PC-9 (cell line): ENCODE data around the gene SGK1. TPM values are rescaled to one million over a fixed set of nuclear protein-coding genes. Genes with fewer than 3 reads are reported as not detected.

ENCODE experiments used
- BruUV-seq: library from RNA; stranded (reverse); fragments of 400-500 nt; replicated peaks from 2 replicates; lab custom pipeline; 2021; lab: Mats Ljungman, UMichigan
- CTCF ChIA-PET: fragments of 300-600 bp; sonication (Branson Sonifier 250); formaldehyde crosslinking; loops from one replicate; lab custom pipeline; 2022; ENCODE audit warnings: antibody characterized with exemption; lab: Charles Lee
- POLR2A ChIA-PET: fragments of 300-600 bp; sonication (Branson Sonifier 250); formaldehyde crosslinking; loops from one replicate; lab custom pipeline; 2022; ENCODE audit warnings: antibody characterized with exemption; ENCODE audit not compliant: unreplicated experiment; lab: Charles Lee
- DNase-seq, 2 experiments: peaks; one replicate each; pipeline versions ENCODE4 v3.0.0 to v3.0.0-alpha.2; 2015 to 2022; ENCODE audit warnings: mixed read lengths in 1 of 2
- H2AFZ ChIP-seq: fragments of 200-600 bp; sonication (generic); 2 replicates; pipeline ENCODE4 v1.8.1; 2017; ENCODE audit warnings: antibody characterized with exemption
- H3F3A ChIP-seq: fragments of 200-600 bp; sonication (generic); 2 replicates; pipeline ENCODE4 v1.8.1; 2017; ENCODE audit warnings: antibody characterized with exemption, mild to moderate bottlenecking, low read depth; ENCODE audit not compliant: insufficient read depth
- H3K27ac ChIP-seq: fragments of 200-600 bp; sonication (generic); 2 replicates; pipeline ENCODE4 v1.6.1; 2016; ENCODE audit warnings: mixed run types
- H3K27me3 ChIP-seq: fragments of 200-600 bp; sonication (generic); 2 replicates; pipeline ENCODE4 v1.6.1; 2016; ENCODE audit warnings: low read depth, mixed run types; ENCODE audit not compliant: insufficient read depth
- H3K36me3 ChIP-seq: fragments of 200-600 bp; sonication (generic); 2 replicates; pipeline ENCODE4 v1.6.1; 2016; ENCODE audit warnings: low read depth, mixed run types
- H3K4me1 ChIP-seq: fragments of 200-600 bp; sonication (generic); replicated peaks from 2 replicates; pipeline ENCODE4 v1.6.1; 2016; ENCODE audit warnings: mixed run types; ENCODE audit not compliant: insufficient read depth
- H3K4me2 ChIP-seq: fragments of 200-600 bp; sonication (generic); 2 replicates; pipeline ENCODE4 v1.6.1; 2017; ENCODE audit warnings: mixed run types
- H3K4me3 ChIP-seq: fragments of 200-600 bp; sonication (generic); 2 replicates; pipeline ENCODE4 v1.6.1; 2016; ENCODE audit warnings: mixed run types
- H3K79me2 ChIP-seq: fragments of 200-600 bp; sonication (generic); 2 replicates; pipeline ENCODE4 v1.6.1; 2017; ENCODE audit warnings: low read depth, mixed run types
- H3K9me2 ChIP-seq: fragments of 200-600 bp; sonication (generic); 2 replicates; pipeline ENCODE4 v1.8.1; 2017; ENCODE audit warnings: mild to moderate bottlenecking; ENCODE audit not compliant: insufficient read depth
- H3K9me3 ChIP-seq: fragments of 200-600 bp; sonication (generic); 2 replicates; pipeline ENCODE4 v1.8.1; 2016; ENCODE audit warnings: low read depth; ENCODE audit not compliant: insufficient read depth
- H4K20me1 ChIP-seq: fragments of 200-600 bp; sonication (generic); 2 replicates; pipeline ENCODE4 v1.8.1; 2017; ENCODE audit not compliant: insufficient read depth
- CTCF ChIP-seq: fragments of 200-600 bp; sonication (generic); conservative IDR thresholded peaks from 2 replicates; pipeline ENCODE4 v1.6.1; 2017; ENCODE audit warnings: mixed run types, antibody characterized with exemption, mild to moderate bottlenecking, moderate library complexity
- EZH2 ChIP-seq: fragments of 200-600 bp; sonication (generic); IDR thresholded peaks from 2 replicates; pipeline ENCODE4 v1.8.0; 2017; ENCODE audit warnings: antibody characterized with exemption, low read depth
- intact Hi-C: fragments of 100-400 bp; cut with micrococcal nuclease; formaldehyde crosslinking; loops from one replicate; pipeline ENCODE4 v1.10.0; 2022; ENCODE audit not compliant: unreplicated experiment
- total RNA-seq: library from RNA; stranded (reverse); gene quantifications from 2 replicates; pipeline ENCODE4 v1.2.3, GENCODE V29; 2021

Gene SGK1
- total RNA-seq, 1 experiment from 2014 or later: 11.3 TPM

- no peaks in the 10 kb centered on the region for H4K20me1 ChIP-seq
- no peak overlapping the region for H2AFZ ChIP-seq
- no peak overlapping the region for H3K4me3 ChIP-seq
- peaks cover 19% of the 10 kb centered on the region; the same call in 1 of the 2 replicates for H3K79me2 ChIP-seq
- no peak overlapping the region for H3K27ac ChIP-seq
- H3K4me2 ChIP-seq: no peak overlapping the region
- no peak for TF ChIP-seq CTCF
- no peak for TF ChIP-seq EZH2
- ChIA-PET CTCF (no interaction called here), POLR2A (interaction anchor here (0.6 kb wide), 1 partner anchor 265 kb away, joined by 10 read pairs; no protein-coding TSS in a partner anchor)
- peaks cover 20% of the 10 kb centered on the region for H3F3A ChIP-seq
- peak in 1 of 2 experiments; percentile 24 for DNase-seq
- H3K9me3 ChIP-seq: no peaks in the 10 kb centered on the region
- H3K27me3 ChIP-seq: no peaks in the 10 kb centered on the region
- no peaks in the 10 kb centered on the region for H3K9me2 ChIP-seq
- intact Hi-C loops: no loop called here
- BruUV-seq: no TSS peak
- H3K4me1 ChIP-seq: peaks cover 18% of the 10 kb centered on the region
- H3K36me3 ChIP-seq: peaks cover 34% of the 10 kb centered on the region
Measured at GRCh38 chr6:134170844-134171243, 147.1 kb downstream of the SGK1 start.

- Histone ChIP-seq H3F3A (peaks cover 11% of the 10 kb centered on the region), H3K27me3 (no peaks in the 10 kb centered on the region), H3K79me2 (peaks cover 19% of the 10 kb centered on the region; the same call in 1 of the 2 replicates), H2AFZ (no peak overlapping the region), H3K4me2 (no peak overlapping the region), H3K27ac (no peak overlapping the region), H3K4me1 (peaks cover 18% of the 10 kb centered on the region), H3K9me2 (no peaks in the 10 kb centered on the region), H3K36me3 (peaks cover 34% of the 10 kb centered on the region), H3K9me3 (no peaks in the 10 kb centered on the region), H3K4me3 (no peak overlapping the region), H4K20me1 (no peaks in the 10 kb centered on the region)
- TF ChIP-seq CTCF: no peak
- no peak for TF ChIP-seq EZH2
- BruUV-seq: no TSS peak
- peak in 1 of 2 experiments; percentile 34 for DNase-seq
- ChIA-PET POLR2A (interaction anchor here (0.6 kb wide), 1 partner anchor 987 kb away, joined by 7 read pairs; no protein-coding TSS in a partner anchor), CTCF (no interaction called here)
- intact Hi-C loops: no loop called here
Measured at GRCh38 chr6:134169871-134170486, 147.9 kb downstream of the SGK1 start.

- Histone ChIP-seq H3K36me3 (peaks cover 33% of the 10 kb centered on the region), H3K27me3 (no peaks in the 10 kb centered on the region), H3K79me2 (peaks cover 18% of the 10 kb centered on the region; the same call in 1 of the 2 replicates), H3K9me3 (no peaks in the 10 kb centered on the region), H4K20me1 (no peaks in the 10 kb centered on the region), H3K9me2 (no peaks in the 10 kb centered on the region), H3K4me2 (no peak overlapping the region), H3K4me3 (no peak overlapping the region), H3K4me1 (peaks cover 17% of the 10 kb centered on the region), H3K27ac (no peak overlapping the region), H2AFZ (no peak overlapping the region), H3F3A (peaks cover 7% of the 10 kb centered on the region; the same call in 1 of the 2 replicates)
- intact Hi-C loops: no loop called here
- POLR2A ChIA-PET: no interaction called here
- BruUV-seq: no TSS peak
- CTCF ChIA-PET: no interaction called here
- TF ChIP-seq CTCF: no peak
- TF ChIP-seq EZH2: no peak
- DNase-seq: peak in 1 of 2 experiments; percentile 20
Measured at GRCh38 chr6:134168590-134169208, 149.2 kb downstream of the SGK1 start.
